ENCODE data around the gene TAPT1.

- TF ChIP-seq CTCF (IDR thresholded peaks at IDR 0.05; ENCODE audit: low read length) (no peak), EZH2 (IDR thresholded peaks at IDR 0.05; ENCODE audit: borderline replicate concordance, low read length) (no peak)
Observed at GRCh38 chr4:16231570-16232245, 5.4 kb upstream of the TAPT1 start.

Data from OCI-LY1 (cell line).